ENCODE measurements around the gene NCKAP5. TPM values are rescaled to one million over a fixed set of nuclear protein-coding genes. Genes with fewer than 3 reads are reported as not detected.

NCKAP5 gene
- polyA plus RNA-seq, 2 of the 4 experiments (the other 2 are of a cell fraction), result 3.0 to 4.1 TPM

GRCh38 chr2:133374781-133375180 is 193.5 kb downstream of the NCKAP5 start (continued):
- no peak for TF ChIP-seq HOXB13 (CRISPR knock-in tag; IDR thresholded peaks at IDR 0.05; ENCODE audit: low read depth)
- TF ChIP-seq FOSB (CRISPR knock-in tag; IDR thresholded peaks at IDR 0.05), result no peak

- TF ChIP-seq PHF8 (IDR thresholded peaks at IDR 0.05; ENCODE audit: borderline replicate concordance, low read depth) (no peak), EHMT2 (IDR thresholded peaks at IDR 0.05; ENCODE audit: low read depth) (no peak), ZSCAN20 (CRISPR knock-in tag; IDR thresholded peaks at IDR 0.05) (no peak), ATOH8 (CRISPR knock-in tag; IDR thresholded peaks at IDR 0.05; ENCODE audit: low read depth) (no peak)
- no peaks in the 10 kb centered on the region for H3K9me3 ChIP-seq
- peaks cover 24% of the 10 kb centered on the region for H3K4me1 ChIP-seq
- no peak for ATAC-seq
- DNase-seq (ENCODE audit: low read depth in 1 of 2, low spot score in 1 of 2), result no peak
- FAIRE-seq, result no peak
- H3K27ac ChIP-seq, result no peak overlapping the region
- no peak overlapping the region for H3K4me3 ChIP-seq
- no peak overlapping the region for H3K4me2 ChIP-seq
- ChIA-PET POLR2A (no interaction called here), CTCF (no interaction called here)
- 67% methylated on average over 3 of the region's 3 CpGs for WGBS (ENCODE audit: missing lambda C conversion rate)
Measured at GRCh38 chr2:133371286-133371685, 197.0 kb downstream of the NCKAP5 start.

GRCh38 chr2:133369901-133370658 is 198.2 kb downstream of the NCKAP5 start:
- Histone ChIP-seq H3K27ac (0 out of 6 replicates have a peak overlapping the region, but pooled peaks of 1 of the 2 experiments have one; percentile 13), H3K4me2 (peak overlapping the region; percentile 25; the same call in 2 of the 3 replicates), H3K4me1 (peaks cover 24% of the 10 kb centered on the region), H3K4me3 (no peak overlapping the region), H3K9me3 (no peaks in the 10 kb centered on the region)
- WGBS (ENCODE audit: missing lambda C conversion rate), result 59% methylated on average over 3 of the region's 3 CpGs
- no peak for FAIRE-seq
- ChIA-PET CTCF (no interaction called here), POLR2A (no interaction called here)
- no peak for TF ChIP-seq TFCP2L1 (CRISPR knock-in tag; IDR thresholded peaks at IDR 0.05)
- no peak for ATAC-seq
- no peak for DNase-seq (ENCODE audit: low read depth in 1 of 2, low spot score in 1 of 2)

- no peak for FAIRE-seq
- WGBS (ENCODE audit: missing lambda C conversion rate), result 65% methylated on average over 1 of the region's 1 CpG
- ChIA-PET POLR2A (no interaction called here), CTCF (interaction anchor here (1.8 kb wide), 1 partner anchor 12 kb away, joined by 5 read pairs; no protein-coding TSS in a partner anchor)
- peak overlapping the region in 1 of 2 experiments; percentile 34; a peak in 2 of 6 replicates for H3K27ac ChIP-seq
- no peak for TF ChIP-seq HOXB5 (CRISPR knock-in tag; IDR thresholded peaks at IDR 0.05)
- no peak for TF ChIP-seq EHMT2 (IDR thresholded peaks at IDR 0.05; ENCODE audit: low read depth)
- TF ChIP-seq CEBPB (IDR thresholded peaks at IDR 0.05), result no peak
- TF ChIP-seq RARB (CRISPR knock-in tag; IDR thresholded peaks at IDR 0.05), result no peak
- no peak for TF ChIP-seq FOSL2 (IDR thresholded peaks at IDR 0.05)
- TF ChIP-seq FOSL2 (CRISPR knock-in tag; IDR thresholded peaks at IDR 0.05), result no peak
- no peak for TF ChIP-seq E2F6 (IDR thresholded peaks at IDR 0.05; ENCODE audit: borderline replicate concordance, low read depth)
- no peak for TF ChIP-seq KDM5A (IDR thresholded peaks at IDR 0.05)
- TF ChIP-seq MAZ (IDR thresholded peaks at IDR 0.05; ENCODE audit: borderline replicate concordance, low read depth, low read length), result no peak
- no peak for TF ChIP-seq FOSB (CRISPR knock-in tag; IDR thresholded peaks at IDR 0.05)
- TF ChIP-seq NR3C1 (IDR thresholded peaks at IDR 0.05), result no peak
- no peak for TF ChIP-seq EP300 (IDR thresholded peaks at IDR 0.05)
- TF ChIP-seq ZNF302 (CRISPR knock-in tag; IDR thresholded peaks at IDR 0.05), result no peak
- no peak for TF ChIP-seq RNF2 (IDR thresholded peaks at IDR 0.05; ENCODE audit: borderline replicate concordance, low read depth)
- no peak for TF ChIP-seq HDAC2 (IDR thresholded peaks at IDR 0.05)
- no peak for TF ChIP-seq ZC3H11A (IDR thresholded peaks at IDR 0.05)
- TF ChIP-seq SMC3 (IDR thresholded peaks at IDR 0.05), result no peak
- no peak for TF ChIP-seq EHF (CRISPR knock-in tag; IDR thresholded peaks at IDR 0.05)
- no peak for DNase-seq (ENCODE audit: low read depth in 1 of 2, low spot score in 1 of 2)
- no peak overlapping the region for H3K4me2 ChIP-seq
- no peak; a peak in 1 of 6 replicates for ATAC-seq
- H3K9me3 ChIP-seq, result no peaks in the 10 kb centered on the region
- H3K4me3 ChIP-seq, result no peak overlapping the region
- H3K4me1 ChIP-seq, result peaks cover 46% of the 10 kb centered on the region
Measured at GRCh38 chr2:133365117-133365516, 203.1 kb downstream of the NCKAP5 start.

Measured in A549 (cell line).